Adrenal gland (tissue), 12 donors: ENCODE data around the gene IPPK. TPM values are rescaled to one million over a fixed set of nuclear protein-coding genes. Genes with fewer than 3 reads are reported as not detected.

Experiments used
- DNase-seq, 7 donors: peaks; one replicate each; pipeline ENCODE4 v3.0.0-alpha.2; 2019 to 2020
- H3K27ac ChIP-seq, 5 donors: fragments of 200-600 bp; sonication (generic) in 4 of 5; 1 replicate in 3 of 5; 2 replicates in 2 of 5; pipeline versions ENCODE4 v1.5.1 to v1.8.0; 2016 to 2020; ENCODE audit warnings: mild to moderate bottlenecking in 1 of 5
- H3K27me3 ChIP-seq: fragments of 200-600 bp; 2 replicates; pipeline ENCODE4 v1.8.0; 2021
- H3K36me3 ChIP-seq, 2 donors: fragments of 200-600 bp; replicated peaks in 1 of 2; 1 replicate in 1 of 2; 2 replicates in 1 of 2; pipeline versions ENCODE4 v1.5.1 to v1.8.0; 2018 to 2022
- H3K4me1 ChIP-seq, 2 donors: fragments of 200-600 bp; replicated peaks in 1 of 2; 1 replicate in 1 of 2; 2 replicates in 1 of 2; pipeline versions ENCODE4 v1.5.1 to v1.8.0; 2018 to 2021
- H3K4me3 ChIP-seq, 4 donors: fragments of 200-600 bp; sonication (generic) in 3 of 4; one replicate each; pipeline ENCODE4 v1.5.1; 2016 to 2018
- H3K9me3 ChIP-seq, 3 donors: fragments of 200-600 bp; sonication (generic) in 1 of 3; replicated peaks in 1 of 3; 1 replicate in 2 of 3; 2 replicates in 1 of 3; pipeline versions ENCODE4 v1.5.1 to v1.8.0; 2016 to 2021
- CTCF ChIP-seq, 6 experiments: fragments of 450-650 bp in 4 of 6; fragments of 200-600 bp in 2 of 6; sonication (generic) in 1 of 6; IDR thresholded peaks; 1 replicate in 5 of 6; 2 replicates in 1 of 6; pipeline versions ENCODE4 v1.5.1 to v1.8.0; 2016 to 2021; ENCODE audit warnings: antibody characterized with exemption in 6 of 6, mild to moderate bottlenecking in 2 of 6, moderate library complexity in 1 of 6
- POLR2A ChIP-seq, 2 donors: fragments of 450-650 bp; IDR thresholded peaks; one replicate each; pipeline ENCODE4 v1.6.1; 2017; ENCODE audit warnings: antibody characterized with exemption in 2 of 2, mild to moderate bottlenecking in 2 of 2, moderate library complexity in 1 of 2
- WGBS, 4 donors: extraction: QIAGEN DNeasy Blood & Tissue Kit in 2 of 4; methylation state at CpG; one replicate each; pipeline versions ENCODE4 v1.1.5 to v1.1.7; 2013 to 2017; 5-methylcytosine and 5-hydroxymethylcytosine counted together
- intact Hi-C, 2 donors: fragments of 100-400 bp; cut with DNase I; formaldehyde crosslinking; loops; one replicate each; pipeline versions ENCODE4 v1.14.1 to v1.15.0; 2022 to 2023
- polyA plus RNA-seq, 3 donors: library from polyadenylated mRNA; stranded (reverse); fragments of 200-250 nt in 2 of 3; fragments of 350-450 nt in 1 of 3; fragmentation: Illumina TruSeq in 1 of 3; extraction: RNeasy Lipid Tissue Mini Kit (QIAGEN cat#74804) in 1 of 3; gene quantifications; one replicate each; pipeline ENCODE4 v1.2.3, GENCODE V29; 2013 to 2014
- total RNA-seq, 9 donors: library from RNA; depleted of rRNA in 4 of 9; stranded (reverse); fragments of >200 nt in 4 of 9; fragments of 120-200 nt in 1 of 9; fragmentation: NEBNext Ultra II Directional in 1 of 9; extraction: Animal tissue kit (Norgen Biotek cat#: 25700) in 1 of 9; gene quantifications; one replicate each; pipeline versions ENCODE4 v1.1.0 to v1.2.4, GENCODE V29; 2013 to 2023
- donor health status: healthy with polysubstance abuse.
- donor health status: Bipolar disorder and iron deficiency.
- donor health status: DM: yes; HTN: yes; CAD: no.
- donor health status: DM: no; HTN: no; CAD: no.
- donor health status: DM: no; HTN: no; CAD: no.
- donor health status: DM: yes; HTN: yes; CAD: no.

IPPK gene
- total and polyA plus RNA-seq, 12 donors: 2.9 to 22.2 (median 9.0) TPM

DNA sequence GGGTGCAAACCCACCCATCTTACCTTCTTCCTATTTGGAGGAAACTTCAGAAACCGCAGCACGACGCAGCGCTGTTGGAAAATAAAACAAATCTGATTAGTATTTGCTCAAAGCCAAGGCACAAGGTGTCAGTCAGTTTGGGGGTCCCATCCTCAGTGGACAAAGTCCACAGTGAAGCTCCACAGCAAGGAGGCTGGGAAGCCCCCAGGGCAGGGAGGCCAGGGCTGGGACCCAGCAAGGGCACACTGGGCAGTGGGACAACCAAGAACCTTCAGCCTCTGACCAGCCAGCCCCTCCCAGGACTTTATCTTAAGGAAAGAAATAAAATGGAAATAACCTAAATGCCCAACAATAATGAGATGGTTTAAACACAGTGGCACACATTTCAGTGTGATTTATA lies 11.3 kb downstream of the IPPK start:
- no peak overlapping the region for H3K27ac ChIP-seq
- WGBS, 4 donors: 94 to 97% (median 96%) methylated on average over 4 of the region's 4 CpGs
- TF ChIP-seq POLR2A (IDR thresholded peaks at IDR 0.05) (no peak), CTCF (IDR thresholded peaks at IDR 0.05) (no peak)
- no peak overlapping the region for H3K4me3 ChIP-seq
- H3K9me3 ChIP-seq: no peaks in the 10 kb centered on the region
- intact Hi-C loops: no loop called here
- no peak for DNase-seq
- no peaks in the 10 kb centered on the region for H3K27me3 ChIP-seq
- H3K36me3 ChIP-seq: peaks cover 0 to 18% of the 10 kb centered on the region in 2 donors
- H3K4me1 ChIP-seq: peaks cover 0 to 4% of the 10 kb centered on the region in 2 donors

GRCh38 chr9:92658176-92658575 lies 11.8 kb downstream of the IPPK start:
- 94 to 100% (median 96%) methylated on average over 6 to 7 of the region's 7 CpGs for WGBS, 4 donors
- peaks cover 0 to 4% of the 10 kb centered on the region in 2 donors for H3K4me1 ChIP-seq
- no peak for DNase-seq
- intact Hi-C loops: no loop called here
- H3K36me3 ChIP-seq: peaks cover 0 to 18% of the 10 kb centered on the region in 2 donors
- H3K27me3 ChIP-seq: no peaks in the 10 kb centered on the region
- no peaks in the 10 kb centered on the region for H3K9me3 ChIP-seq
- TF ChIP-seq CTCF (IDR thresholded peaks at IDR 0.05) (no peak), POLR2A (IDR thresholded peaks at IDR 0.05) (no peak)
- H3K27ac ChIP-seq: no peak overlapping the region
- no peak overlapping the region for H3K4me3 ChIP-seq

GRCh38 chr9:92657296-92658094 lies 12.4 kb downstream of the IPPK start:
- intact Hi-C loops: no loop called here
- Histone ChIP-seq H3K9me3 (no peaks in the 10 kb centered on the region), H3K4me3 (no peak overlapping the region), H3K4me1 (peaks cover 0 to 4% of the 10 kb centered on the region in 2 donors), H3K27me3 (no peaks in the 10 kb centered on the region), H3K36me3 (peaks cover 0 to 18% of the 10 kb centered on the region in 2 donors), H3K27ac (no peak overlapping the region)
- 86 to 90% (median 89%) methylated on average over 13 to 17 of the region's 17 CpGs for WGBS, 4 donors
- TF ChIP-seq POLR2A (IDR thresholded peaks at IDR 0.05) (no peak), CTCF (IDR thresholded peaks at IDR 0.05) (no peak)
- DNase-seq: no peak

- no peak for DNase-seq
- Histone ChIP-seq H3K36me3 (peaks cover 0 to 22% of the 10 kb centered on the region in 2 donors), H3K4me1 (peaks cover 0 to 4% of the 10 kb centered on the region in 2 donors), H3K27me3 (no peaks in the 10 kb centered on the region), H3K27ac (no peak overlapping the region), H3K4me3 (no peak overlapping the region), H3K9me3 (no peaks in the 10 kb centered on the region)
- intact Hi-C loops: no loop called here
- WGBS, 4 donors: 92 to 98% (median 93%) methylated on average over 8 to 11 of the region's 11 CpGs
- TF ChIP-seq CTCF (IDR thresholded peaks at IDR 0.05): no peak
- no peak for TF ChIP-seq POLR2A (IDR thresholded peaks at IDR 0.05)
These were observed 13.4 kb downstream of the IPPK start for GRCh38 chr9:92656537-92656925.
